Thymus (tissue), 11 donors: Measurements from ENCODE around the gene NLRC3. TPM values are rescaled to one million over a fixed set of nuclear protein-coding genes. Genes with fewer than 3 reads are reported as not detected.

Experiments used
- DNase-seq, 9 donors: peaks; one replicate each; pipeline ENCODE4 v3.0.0-alpha.2; 2013; ENCODE audit warnings: low spot score in 9 of 9, low read depth in 6 of 9, missing footprints in 1 of 9
- H3K27ac ChIP-seq, 2 donors: one replicate each; pipeline ENCODE4 v1.5.1; 2013; ENCODE audit warnings: control low read depth in 1 of 2, low read depth in 1 of 2, low read length in 1 of 2, mild to moderate bottlenecking in 1 of 2, moderate library complexity in 1 of 2
- H3K27me3 ChIP-seq, 2 donors: one replicate each; pipeline ENCODE4 v1.5.1; 2013; ENCODE audit warnings: low read length in 1 of 2; ENCODE audit not compliant: control insufficient read depth in 2 of 2, insufficient read depth in 1 of 2
- H3K36me3 ChIP-seq, 2 donors: one replicate each; pipeline ENCODE4 v1.5.1; 2013; ENCODE audit warnings: low read length in 1 of 2, mild to moderate bottlenecking in 1 of 2, moderate library complexity in 1 of 2; ENCODE audit not compliant: control insufficient read depth in 2 of 2, insufficient read depth in 2 of 2
- H3K4me1 ChIP-seq, 2 donors: one replicate each; pipeline ENCODE4 v1.5.1; 2013; ENCODE audit warnings: low read length in 2 of 2; ENCODE audit not compliant: control insufficient read depth in 2 of 2, insufficient read depth in 2 of 2
- H3K4me3 ChIP-seq, 2 donors: one replicate each; pipeline ENCODE4 v1.5.1; 2013; ENCODE audit warnings: low read length in 2 of 2, control low read depth in 1 of 2, mild to moderate bottlenecking in 1 of 2
- H3K9me3 ChIP-seq, 2 donors: one replicate each; pipeline ENCODE4 v1.5.1; 2013; ENCODE audit warnings: low read length in 1 of 2, mild to moderate bottlenecking in 1 of 2; ENCODE audit not compliant: control insufficient read depth in 2 of 2, insufficient read depth in 1 of 2
- WGBS: extraction: QIAGEN DNeasy Blood & Tissue Kit; methylation state at CpG from one replicate; pipeline ENCODE4 v1.1.7; 2013; 5-methylcytosine and 5-hydroxymethylcytosine counted together
- polyA plus RNA-seq: library from polyadenylated mRNA; stranded (reverse); fragments of 200-250 nt; gene quantifications from one replicate; pipeline ENCODE4 v1.2.3, GENCODE V29; 2013
- total RNA-seq: library from RNA; stranded (reverse); fragments of 120-200 nt; gene quantifications from one replicate; pipeline ENCODE4 v1.2.4, GENCODE V29; 2013
- donor health status: healthy.

NLRC3 gene
- total and polyA plus RNA-seq, 2 donors, result 11.9 to 18.8 TPM

DNA sequence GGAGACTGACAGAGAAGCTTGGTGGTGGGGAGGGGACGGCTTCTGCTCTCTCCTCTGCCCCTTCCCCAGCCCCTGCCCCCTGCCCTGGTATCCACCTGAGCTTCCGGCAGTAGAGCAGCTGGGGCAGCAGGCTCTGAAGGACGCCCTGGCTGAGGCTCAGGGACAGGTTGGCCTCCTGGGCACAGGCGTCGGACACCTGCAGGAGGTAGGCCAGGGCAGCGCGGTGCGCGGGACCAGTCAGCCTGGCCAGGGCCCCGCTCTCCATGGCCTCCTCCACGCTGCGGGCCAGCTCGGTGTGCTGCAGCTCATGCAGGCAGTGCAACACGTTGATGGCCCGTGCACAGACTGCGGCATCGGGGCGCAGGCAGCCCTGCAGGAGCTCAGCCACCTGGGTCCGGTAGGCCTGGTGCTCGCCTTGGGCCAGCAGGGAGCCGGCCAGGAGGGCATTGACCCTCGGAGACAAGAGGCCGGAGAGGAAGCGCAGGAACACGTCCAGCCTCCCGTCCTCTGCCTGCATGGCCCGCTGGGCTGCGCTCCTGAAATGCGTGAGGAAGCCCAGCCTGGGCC, 14.2 kb downstream of the NLRC3 start:
- peaks cover 54 to 76% of the 10 kb centered on the region in 2 donors for H3K36me3 ChIP-seq
- no peaks in the 10 kb centered on the region for H3K27me3 ChIP-seq
- no peak for DNase-seq
- H3K4me1 ChIP-seq, result no peaks in the 10 kb centered on the region
- no peak overlapping the region for H3K4me3 ChIP-seq
- WGBS, result 98% methylated on average over 29 of the region's 29 CpGs
- no peaks in the 10 kb centered on the region for H3K9me3 ChIP-seq
- H3K27ac ChIP-seq, result no peak overlapping the region

DNA sequence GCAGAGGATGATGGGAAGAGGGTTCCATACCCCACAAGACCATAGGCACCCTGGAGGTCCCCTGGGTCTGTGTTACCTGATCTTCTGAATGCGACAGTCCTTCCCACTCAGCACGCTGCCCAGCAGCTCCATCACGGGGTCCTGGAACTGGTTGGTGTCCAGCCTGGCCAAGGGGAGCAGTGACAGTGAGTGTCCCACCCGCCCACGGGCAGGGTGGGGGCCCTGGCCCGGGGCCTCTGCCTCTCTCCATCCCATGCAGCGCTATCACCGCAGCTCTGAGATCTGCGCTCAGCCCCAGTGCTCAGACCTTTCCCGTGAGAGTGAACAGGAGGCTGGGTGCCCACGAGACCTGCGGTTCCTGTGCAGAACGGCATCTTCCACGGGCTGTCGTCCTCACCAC, 15.6 kb downstream of the NLRC3 start:
- no peaks in the 10 kb centered on the region for H3K27me3 ChIP-seq
- no peaks in the 10 kb centered on the region for H3K9me3 ChIP-seq
- no peak for DNase-seq
- 97% methylated on average over 15 of the region's 15 CpGs for WGBS
- no peak overlapping the region for H3K27ac ChIP-seq
- H3K4me3 ChIP-seq, result no peak overlapping the region
- no peaks in the 10 kb centered on the region for H3K4me1 ChIP-seq
- H3K36me3 ChIP-seq, result peaks cover 65 to 83% of the 10 kb centered on the region in 2 donors

DNA sequence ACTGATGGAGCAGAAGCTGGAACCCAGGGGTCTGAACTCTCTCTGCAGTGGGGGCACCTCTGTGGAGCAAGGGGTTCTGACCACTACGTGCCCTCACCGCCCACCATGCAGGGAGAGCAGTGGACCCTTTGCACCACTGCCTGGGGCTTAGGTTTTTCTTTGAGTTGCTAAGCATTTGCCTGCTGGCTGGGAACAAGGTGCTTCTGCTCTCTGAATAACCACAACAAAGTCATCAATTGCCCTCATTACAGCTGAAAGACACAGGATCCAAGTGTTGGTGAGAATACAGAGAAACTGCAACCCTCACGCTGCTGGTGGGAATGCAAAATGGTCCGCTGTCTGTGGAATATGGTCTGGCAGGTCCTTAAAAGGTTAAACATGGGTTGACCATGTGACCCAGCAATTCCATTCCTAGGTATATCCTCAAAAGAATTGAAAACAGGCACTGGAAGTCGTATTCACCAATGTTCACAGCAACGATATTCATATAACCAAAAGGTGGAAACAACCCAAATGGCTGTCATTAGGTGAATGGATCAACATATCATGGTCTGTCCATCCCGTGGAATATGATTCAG, 22.8 kb downstream of the NLRC3 start:
- no peak for DNase-seq
- H3K27ac ChIP-seq, result no peak overlapping the region
- H3K9me3 ChIP-seq, result no peaks in the 10 kb centered on the region
- no peak overlapping the region for H3K4me3 ChIP-seq
- no peaks in the 10 kb centered on the region for H3K27me3 ChIP-seq
- peaks cover 85 to 89% of the 10 kb centered on the region in 2 donors for H3K36me3 ChIP-seq
- WGBS, result 90% methylated on average over 7 of the region's 7 CpGs
- peaks cover 0 to 7% of the 10 kb centered on the region in 2 donors for H3K4me1 ChIP-seq

DNA sequence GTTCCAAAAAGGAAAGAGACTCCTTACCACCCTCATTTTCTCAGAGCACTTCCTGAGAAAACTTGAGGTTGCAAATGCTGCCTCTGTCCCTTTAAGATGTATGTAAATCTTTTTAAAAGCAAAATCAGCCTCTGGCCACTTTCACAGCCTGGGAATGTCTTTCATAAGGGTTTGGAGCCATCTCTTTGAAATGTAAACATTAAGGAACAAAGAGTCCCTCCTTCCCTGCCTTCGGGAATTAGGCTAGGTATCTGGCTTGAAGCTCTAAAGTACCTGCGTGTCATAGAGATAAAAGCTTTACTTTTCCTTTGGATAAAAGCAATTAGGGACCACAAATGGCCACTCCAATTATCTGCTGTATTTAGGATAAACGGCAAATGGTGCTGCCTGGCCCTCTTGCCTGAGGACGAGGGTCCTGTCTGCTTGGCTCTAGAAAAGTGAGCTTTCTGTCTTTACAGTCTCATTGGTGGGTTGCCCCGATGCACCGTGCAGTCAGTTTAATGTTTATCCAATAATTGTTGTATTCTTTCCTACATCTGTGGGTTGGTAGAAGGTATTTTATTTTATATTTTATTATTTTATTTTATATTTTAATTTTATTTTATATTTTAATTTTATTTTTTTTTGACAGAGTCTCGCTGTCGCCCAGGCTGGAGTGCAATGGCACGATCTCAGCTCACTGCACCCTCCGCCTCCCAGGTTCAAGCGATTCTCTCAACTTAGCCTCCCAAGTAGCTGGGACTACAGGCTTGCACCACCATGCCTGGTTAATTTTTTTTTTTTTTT, 23.9 kb downstream of the NLRC3 start:
- peaks cover 0 to 7% of the 10 kb centered on the region in 2 donors for H3K4me1 ChIP-seq
- no peak overlapping the region for H3K4me3 ChIP-seq
- no peak overlapping the region for H3K27ac ChIP-seq
- no peaks in the 10 kb centered on the region for H3K9me3 ChIP-seq
- DNase-seq, result no peak
- H3K36me3 ChIP-seq, result peaks cover 91% of the 10 kb centered on the region in 2 donors
- H3K27me3 ChIP-seq, result no peaks in the 10 kb centered on the region
- WGBS, result 97% methylated on average over 11 of the region's 11 CpGs

DNA sequence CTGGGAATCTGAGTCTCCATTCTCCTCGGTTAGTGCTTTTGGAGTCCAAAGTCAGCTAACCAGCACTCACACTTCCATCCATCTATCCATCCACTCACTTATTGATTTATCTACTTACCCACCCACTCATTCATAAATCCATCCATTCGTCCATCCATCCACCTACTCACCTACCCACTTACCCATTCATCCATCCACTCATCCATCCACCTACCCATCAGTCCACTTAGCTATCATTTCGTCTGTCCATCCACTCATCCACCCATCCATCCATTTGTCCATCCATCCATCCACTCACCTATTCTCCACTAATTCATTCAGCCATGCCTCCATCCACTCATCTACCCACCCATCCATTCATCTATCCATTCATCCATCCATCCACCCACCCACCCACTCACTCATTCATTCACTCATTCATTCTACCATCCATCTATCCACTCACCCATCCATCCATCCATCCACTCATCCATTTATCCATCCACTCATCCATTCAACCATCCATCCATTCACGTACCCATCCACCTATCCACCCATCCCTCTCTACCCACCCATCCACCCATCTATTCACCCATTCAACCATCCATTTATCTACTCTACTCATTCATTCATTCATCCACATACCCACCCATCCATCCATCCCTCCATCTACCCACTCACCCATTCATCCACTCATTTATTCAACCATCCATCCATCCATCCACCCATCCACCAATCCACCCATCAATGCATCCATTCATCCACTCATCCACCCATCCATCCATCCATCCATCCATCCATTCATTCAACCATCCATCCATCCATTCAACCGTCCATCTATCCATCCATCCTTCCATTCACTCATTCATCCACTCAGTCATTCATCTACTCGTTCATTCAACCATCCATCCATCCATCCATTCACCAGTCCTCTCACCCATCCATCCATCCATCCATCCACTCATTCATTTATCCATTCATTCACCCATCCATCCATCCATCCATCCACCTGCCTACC, 26.1 kb downstream of the NLRC3 start:
- Histone ChIP-seq H3K36me3 (peaks cover 83 to 86% of the 10 kb centered on the region in 2 donors), H3K27me3 (no peaks in the 10 kb centered on the region), H3K27ac (no peak overlapping the region), H3K4me3 (no peak overlapping the region), H3K9me3 (no peaks in the 10 kb centered on the region), H3K4me1 (peaks cover 0 to 7% of the 10 kb centered on the region in 2 donors)
- over 99% methylated on average over 6 of the region's 6 CpGs for WGBS
- no peak for DNase-seq

DNA sequence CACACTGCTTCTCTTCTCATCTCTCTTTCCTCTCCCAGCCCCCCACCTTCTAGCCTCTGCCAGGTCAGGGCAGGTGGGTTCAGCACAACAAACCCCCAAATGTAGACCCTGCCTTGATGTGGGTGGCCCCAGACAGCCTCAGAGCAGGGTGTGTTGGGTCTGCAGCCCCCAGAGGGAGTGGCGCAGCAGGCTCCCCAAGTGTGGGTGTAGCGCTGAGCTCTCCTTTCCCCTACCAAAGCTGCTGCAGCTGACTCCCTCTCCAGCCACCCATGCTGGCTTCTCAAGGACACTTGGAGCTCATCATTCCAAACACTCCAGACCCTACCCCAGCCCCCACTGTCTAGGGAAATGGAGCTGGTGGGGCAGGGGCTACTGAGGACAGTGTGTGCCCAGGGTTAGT, 27.3 kb downstream of the NLRC3 start:
- no peak overlapping the region for H3K27ac ChIP-seq
- peaks cover 0 to 7% of the 10 kb centered on the region in 2 donors for H3K4me1 ChIP-seq
- 100% methylated on average over 2 of the region's 2 CpGs for WGBS
- H3K27me3 ChIP-seq, result no peaks in the 10 kb centered on the region
- H3K4me3 ChIP-seq, result no peak overlapping the region
- no peaks in the 10 kb centered on the region for H3K9me3 ChIP-seq
- H3K36me3 ChIP-seq, result peaks cover 78% of the 10 kb centered on the region in 2 donors
- no peak for DNase-seq

DNA sequence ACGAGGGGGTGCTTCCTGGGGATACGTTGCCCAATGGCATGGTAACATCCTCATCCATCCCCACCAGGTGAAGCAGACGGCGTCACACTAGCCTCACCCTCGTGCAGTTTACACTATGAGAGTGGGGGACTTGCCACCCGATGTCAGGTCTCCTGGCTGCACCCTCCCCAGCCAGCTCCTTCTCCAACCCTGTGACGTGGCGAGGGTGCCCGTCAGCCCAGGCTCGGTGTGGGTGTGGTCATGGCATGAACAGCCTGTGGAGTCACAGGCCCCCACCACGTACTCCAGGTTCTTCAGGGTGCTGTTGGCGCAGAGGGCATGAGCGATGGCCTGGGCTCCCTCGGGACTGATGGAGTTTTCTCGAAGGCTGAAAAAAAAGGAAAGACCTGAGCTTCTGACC, 28.3 kb downstream of the NLRC3 start:
- DNase-seq, result no peak
- Histone ChIP-seq H3K9me3 (no peaks in the 10 kb centered on the region), H3K4me1 (no peaks in the 10 kb centered on the region), H3K27ac (no peak overlapping the region), H3K27me3 (no peaks in the 10 kb centered on the region), H3K36me3 (peaks cover 71 to 75% of the 10 kb centered on the region in 2 donors), H3K4me3 (no peak overlapping the region)
- 97% methylated on average over 15 of the region's 15 CpGs for WGBS

DNA sequence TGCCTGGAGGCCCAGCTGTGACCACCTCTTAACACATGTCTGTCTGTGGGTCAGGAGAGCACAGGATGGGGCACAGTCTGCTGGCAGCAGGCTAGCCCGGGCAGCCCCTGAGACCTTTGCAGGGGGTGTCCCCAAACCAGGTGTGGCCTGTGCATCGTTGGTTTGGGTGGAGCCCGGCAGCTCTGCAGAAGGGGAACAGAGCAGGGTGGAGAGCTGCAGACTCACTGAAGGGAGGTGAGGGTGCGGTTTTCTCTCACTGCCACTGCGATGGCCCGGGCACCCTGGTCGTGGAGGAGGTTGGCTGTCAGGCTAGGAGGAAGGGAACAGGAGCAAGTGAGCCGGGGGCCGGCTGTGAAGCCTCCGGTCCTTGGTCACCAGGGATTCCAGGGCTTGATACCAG, 28.8 kb downstream of the NLRC3 start:
- Histone ChIP-seq H3K9me3 (no peaks in the 10 kb centered on the region), H3K4me3 (no peak overlapping the region), H3K4me1 (no peaks in the 10 kb centered on the region), H3K36me3 (peaks cover 71 to 72% of the 10 kb centered on the region in 2 donors), H3K27ac (no peak overlapping the region), H3K27me3 (no peaks in the 10 kb centered on the region)
- 97% methylated on average over 10 of the region's 10 CpGs for WGBS
- no peak for DNase-seq
